Measurements from ENCODE around the gene EML5.

Gene EML5

GRCh38 chr14:88617479-88617878 is 175.3 kb downstream of the EML5 start:
- no peak for DNase-seq (ENCODE audit: low spot score)

- DNase-seq (ENCODE audit: low spot score) = no peak
Measured at GRCh38 chr14:88616697-88617096, 176.1 kb downstream of the EML5 start.

GRCh38 chr14:88614218-88614907 is 178.4 kb downstream of the EML5 start:
- DNase-seq (ENCODE audit: low spot score) = no peak

DNA sequence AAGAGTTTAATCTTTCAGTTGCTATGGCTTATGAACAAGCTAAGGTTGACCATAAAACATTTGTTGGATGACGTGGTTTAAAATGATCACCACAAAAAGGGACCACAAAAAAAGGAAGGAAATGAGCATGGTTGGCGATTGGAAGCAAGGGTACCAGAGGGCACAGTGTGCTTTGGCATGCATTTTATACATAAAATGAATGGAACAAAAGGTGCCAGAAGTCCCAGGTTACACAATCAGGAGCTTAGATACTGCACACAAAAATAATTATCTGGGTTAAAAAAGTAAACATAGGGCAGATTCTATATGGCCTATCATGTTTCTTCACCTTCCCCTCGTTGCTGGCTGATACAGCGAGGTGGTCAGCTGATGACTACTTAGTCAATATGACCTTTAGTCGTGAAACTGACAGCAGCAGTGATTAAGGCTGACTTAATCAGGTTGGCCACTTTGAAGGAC is 179.2 kb downstream of the EML5 start:
- no peak for DNase-seq (ENCODE audit: low spot score)

DNA sequence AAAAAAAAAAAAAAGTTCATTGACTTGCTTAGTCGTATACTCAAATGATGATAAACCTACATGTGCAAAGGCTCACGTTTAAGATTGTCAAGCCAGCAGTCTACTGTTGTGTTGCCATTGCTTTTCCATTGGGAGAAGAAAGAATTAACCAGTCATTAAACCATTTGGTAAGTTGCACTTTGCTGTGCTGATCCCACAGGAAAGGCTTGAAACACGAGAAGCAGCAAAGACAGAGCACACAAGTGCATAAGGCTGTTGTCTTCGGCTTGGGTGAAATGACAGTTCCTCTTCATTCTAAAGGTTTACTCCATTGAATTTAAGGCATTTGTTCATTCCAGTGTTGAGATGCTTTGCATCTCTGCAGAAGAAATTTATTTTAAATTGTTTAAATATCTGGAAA is 179.8 kb downstream of the EML5 start:
- no peak for DNase-seq (ENCODE audit: low spot score)

DNA sequence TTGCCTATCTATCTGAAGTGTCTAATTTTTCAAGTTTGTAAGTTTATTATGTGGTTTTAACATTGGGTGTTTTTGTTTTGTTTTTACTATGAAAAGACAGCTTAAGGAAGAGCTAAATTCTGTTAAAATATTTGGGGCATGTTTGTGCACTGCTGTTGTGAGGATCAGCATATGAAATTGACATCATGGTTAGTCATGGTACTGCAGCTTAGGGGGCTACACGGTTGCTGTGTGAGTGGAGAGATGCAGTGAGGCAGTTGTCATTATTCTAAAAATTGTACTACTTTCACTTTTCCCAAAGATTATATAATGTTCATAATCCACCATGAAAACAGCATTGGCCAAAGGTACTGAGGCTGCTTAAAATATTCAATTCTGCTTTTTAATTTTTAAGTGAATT is 180.9 kb downstream of the EML5 start:
- DNase-seq (ENCODE audit: low spot score) = no peak

DNA sequence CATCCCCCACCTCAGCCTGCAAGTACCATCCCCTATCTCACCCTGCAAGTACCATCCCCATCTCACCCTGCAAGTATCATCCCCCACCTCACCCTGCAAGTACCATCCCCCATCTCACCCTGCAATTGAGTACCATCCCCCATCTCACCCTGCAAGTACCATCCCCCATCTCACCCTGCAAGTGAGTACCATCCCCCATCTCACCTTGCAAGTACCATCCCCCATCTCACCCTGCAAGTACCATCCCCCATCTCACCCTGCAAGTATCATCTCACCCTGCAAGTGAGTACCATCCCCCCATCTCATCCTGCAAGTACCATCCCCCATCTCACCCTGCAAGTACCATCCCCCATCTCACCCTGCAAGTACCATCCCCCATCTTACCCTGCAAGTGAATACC is 184.9 kb downstream of the EML5 start:
- no peak for DNase-seq (ENCODE audit: low spot score)

DNA sequence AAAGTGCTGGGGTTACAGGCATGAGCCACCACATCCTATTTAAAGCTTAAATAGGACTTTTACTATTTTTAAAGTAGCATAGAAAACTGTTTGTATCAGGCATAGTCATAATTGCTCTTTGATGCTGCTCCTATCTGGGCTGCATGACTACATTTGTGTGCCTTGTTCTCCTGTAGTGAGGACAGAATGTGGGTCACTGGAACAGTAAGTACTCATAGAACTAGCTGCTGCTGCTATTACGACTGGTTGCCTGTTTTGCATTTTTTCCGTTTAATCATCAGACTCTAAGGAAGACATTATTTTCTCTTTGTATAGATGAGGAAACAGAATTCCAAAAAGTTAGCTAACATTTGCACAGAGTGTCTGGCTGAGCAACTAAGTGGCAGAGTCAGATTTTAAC is 187.2 kb downstream of the EML5 start:
- DNase-seq (ENCODE audit: low spot score) = no peak

DNA sequence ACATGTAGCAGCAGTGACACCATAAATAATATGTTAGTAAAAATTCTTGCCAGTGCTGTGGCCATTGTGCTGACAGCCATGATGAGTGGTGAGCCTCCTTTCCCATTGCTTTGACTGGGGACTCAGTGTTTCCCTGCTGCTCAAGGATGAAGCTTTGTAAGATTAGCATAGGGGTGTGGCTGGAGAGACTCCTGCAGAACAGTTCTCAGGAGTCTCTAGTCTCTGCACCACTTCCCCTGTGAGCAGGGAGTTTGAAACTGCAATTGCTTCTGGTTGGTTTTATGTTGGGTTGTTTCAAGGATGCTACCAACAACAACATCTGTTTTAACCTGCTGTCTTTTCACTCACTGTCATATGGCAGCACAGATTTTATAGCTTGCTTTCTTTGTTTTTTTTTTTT is 188.5 kb downstream of the EML5 start:
- no peak for DNase-seq (ENCODE audit: low spot score)

GRCh38 chr14:88599761-88600439 is 192.9 kb downstream of the EML5 start:
- DNase-seq (ENCODE audit: low spot score) = no peak

DNA sequence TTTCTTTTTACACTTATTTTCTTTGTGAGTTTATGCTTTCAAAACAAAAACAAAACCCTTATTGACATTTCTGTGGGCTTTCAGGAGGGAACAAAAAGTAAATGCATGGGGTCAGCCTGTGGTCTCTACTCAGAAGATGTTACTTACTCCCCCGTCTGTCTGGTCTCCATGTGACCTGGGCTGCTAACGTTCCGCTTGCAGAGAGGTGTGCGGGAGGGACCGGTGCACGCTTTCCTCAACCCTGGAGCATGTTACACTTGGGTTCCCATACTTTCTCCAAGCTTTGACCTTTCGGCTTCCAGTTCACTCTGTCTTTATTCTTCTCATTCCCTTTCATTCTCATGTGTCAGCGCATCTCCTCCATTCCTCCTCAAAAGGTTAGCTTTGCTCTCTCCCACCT is 193.4 kb downstream of the EML5 start:
- no peak for DNase-seq (ENCODE audit: low spot score)

DNA sequence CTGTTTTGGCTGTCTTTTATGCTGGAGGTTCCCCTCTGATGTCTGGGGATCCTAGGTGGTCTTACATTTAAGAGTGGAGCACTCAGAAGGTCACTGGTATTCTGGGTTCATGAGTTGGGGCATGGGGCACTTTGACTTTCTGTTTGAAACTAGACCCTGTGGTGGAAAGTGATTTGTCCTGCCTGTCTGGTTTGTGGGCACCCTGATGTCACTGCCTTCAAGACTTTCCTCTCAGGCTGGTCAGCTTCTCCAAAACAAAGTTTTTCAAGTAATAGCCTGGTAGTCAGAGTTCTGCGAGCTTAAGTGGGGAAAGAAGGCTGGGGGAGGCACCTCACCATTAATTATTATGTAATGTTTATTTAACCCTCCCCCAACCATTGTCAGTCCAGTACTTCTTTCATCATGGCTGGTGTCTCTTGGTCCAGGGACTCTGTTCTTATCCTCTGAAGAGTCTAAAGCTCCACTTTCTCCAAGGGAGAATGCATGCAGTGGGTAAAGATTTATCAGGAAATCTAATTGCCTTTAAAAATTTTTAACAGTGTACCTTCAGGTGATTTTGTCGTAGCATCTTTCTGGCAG is 194.6 kb downstream of the EML5 start:
- DNase-seq (ENCODE audit: low spot score) = no peak

DNA sequence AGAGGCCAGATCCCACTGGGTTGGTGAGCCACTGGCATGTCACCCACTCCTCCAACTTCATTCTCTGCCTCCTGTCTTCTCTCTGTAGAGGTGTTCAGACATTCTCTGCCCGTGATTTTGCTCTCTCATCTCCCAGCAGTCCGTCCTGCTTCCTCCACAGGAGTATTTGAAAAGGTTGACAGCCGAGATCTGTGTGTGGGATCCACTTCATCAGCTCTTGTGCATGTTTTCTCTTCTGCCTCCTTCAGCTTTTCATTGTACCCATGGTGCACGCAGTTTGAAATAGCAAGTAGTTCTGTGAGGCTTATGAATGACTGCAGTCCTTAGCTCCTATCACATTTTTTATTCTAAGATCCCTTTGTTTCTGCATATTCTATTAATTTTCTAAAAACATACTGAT is 195.2 kb downstream of the EML5 start:
- no peak for DNase-seq (ENCODE audit: low spot score)

DNA sequence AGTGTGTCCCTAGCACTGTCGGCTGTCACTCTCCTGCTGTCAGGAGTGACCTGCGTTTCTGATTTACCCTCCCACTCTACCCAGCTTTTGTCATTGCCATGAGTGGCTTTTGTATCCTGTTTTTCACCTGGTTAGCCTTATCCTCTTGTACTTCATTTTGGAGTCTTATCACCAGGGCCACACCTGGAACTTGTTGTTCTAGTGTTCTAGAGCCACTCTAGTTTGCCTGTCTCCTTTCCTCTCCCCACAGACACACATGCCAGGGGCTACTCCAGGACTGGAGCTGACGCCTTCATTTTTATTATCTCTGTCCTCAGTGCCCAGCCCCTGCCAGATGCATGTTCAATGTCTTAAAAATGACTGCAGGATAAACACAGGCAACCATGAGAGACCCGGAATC is 195.7 kb downstream of the EML5 start:
- no peak for DNase-seq (ENCODE audit: low spot score)

- DNase-seq (ENCODE audit: low spot score) = no peak
Measured at GRCh38 chr14:88592031-88592430, 200.7 kb downstream of the EML5 start.

DNA sequence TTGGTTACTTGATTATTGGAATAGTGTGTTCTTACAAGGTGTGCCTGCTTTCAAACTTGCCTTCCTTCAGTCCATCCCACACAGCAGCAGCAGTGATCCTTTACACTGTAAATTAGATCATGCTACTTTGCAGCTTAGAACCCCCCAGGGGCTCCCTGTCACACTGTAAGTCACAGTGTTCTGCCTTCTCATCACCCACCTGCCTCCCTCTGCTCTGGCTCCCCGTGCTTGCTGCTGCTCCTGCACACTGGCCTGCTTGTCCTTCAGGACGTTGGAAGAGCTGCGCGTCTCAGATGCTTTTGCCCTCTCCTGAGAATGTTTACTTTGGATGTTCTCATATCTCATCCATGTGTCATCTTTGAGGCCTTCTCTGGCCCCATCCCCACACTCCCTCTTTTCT is 202.6 kb downstream of the EML5 start:
- DNase-seq (ENCODE audit: low spot score) = no peak

DNA sequence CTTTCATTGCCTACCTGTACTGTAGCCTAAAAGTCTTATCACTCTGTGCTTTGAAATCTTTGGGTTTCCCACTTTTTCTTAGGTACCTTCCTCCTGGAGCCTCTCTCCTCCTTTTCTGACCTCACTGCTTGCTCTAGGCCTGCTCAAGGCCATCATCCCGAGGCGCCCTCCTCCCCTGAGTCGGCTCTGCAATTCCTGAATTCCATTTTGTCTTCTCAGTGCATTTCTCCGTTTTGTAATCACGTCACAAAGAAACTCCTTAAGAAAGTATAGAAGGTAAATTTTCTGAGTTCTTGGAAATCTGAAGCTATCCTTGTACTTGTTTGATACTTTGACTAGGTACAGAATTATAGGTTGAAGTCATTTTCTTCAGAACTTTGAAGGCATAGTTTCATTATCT is 204.7 kb downstream of the EML5 start:
- DNase-seq (ENCODE audit: low spot score) = no peak

- no peak for DNase-seq (ENCODE audit: low spot score)
Measured at GRCh38 chr14:88584451-88584850, 208.3 kb downstream of the EML5 start.

DNA sequence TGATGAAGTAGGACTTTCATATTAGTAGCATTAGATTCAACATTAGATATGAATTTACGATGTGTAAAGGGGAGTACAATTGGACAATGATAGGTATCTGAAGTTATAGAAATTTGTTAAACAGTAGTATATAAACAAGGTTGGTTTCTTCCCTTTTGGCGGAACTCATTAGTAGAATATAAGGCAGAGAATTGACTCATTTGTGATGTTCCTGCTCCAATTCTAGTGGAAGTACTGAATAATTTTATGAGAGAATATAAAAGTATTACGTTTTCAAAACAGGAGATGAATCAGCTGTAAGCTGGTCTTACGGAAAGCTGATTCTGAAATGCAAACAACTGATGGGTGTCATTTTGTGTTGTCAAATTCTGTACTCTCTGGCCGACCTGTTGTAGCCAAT is 216.5 kb downstream of the EML5 start:
- DNase-seq (ENCODE audit: low spot score) = no peak

GRCh38 chr14:88572117-88572516 is 220.6 kb downstream of the EML5 start:
- no peak for DNase-seq (ENCODE audit: low spot score)

DNA sequence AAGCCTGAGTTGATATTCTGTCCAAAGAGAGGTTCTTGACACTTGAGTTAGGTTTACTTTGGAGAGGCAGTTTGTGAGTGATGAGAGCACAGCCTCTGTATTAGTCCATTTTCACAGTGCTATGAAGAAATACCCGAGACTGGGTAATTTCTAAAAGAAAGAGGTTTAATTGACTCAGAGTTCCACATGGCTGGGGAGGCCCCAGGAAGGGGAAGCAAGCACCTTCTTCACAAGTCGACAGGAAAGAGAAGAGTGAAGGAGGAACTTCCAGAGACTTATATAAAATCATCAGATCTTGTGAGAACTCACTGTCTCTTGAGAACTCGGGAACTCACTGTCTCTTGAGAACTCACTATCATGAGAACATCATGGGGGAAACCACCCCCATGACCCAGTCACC is 224.6 kb downstream of the EML5 start:
- no peak for DNase-seq (ENCODE audit: low spot score)

GRCh38 chr14:88565427-88565826 is 227.3 kb downstream of the EML5 start:
- DNase-seq (ENCODE audit: low spot score) = no peak

- DNase-seq (ENCODE audit: low spot score) = no peak
Measured at GRCh38 chr14:88563845-88564244, 228.9 kb downstream of the EML5 start.
